Measurements from ENCODE around the gene TICRR. TPM values are rescaled to one million over a fixed set of nuclear protein-coding genes. Genes with fewer than 3 reads are reported as not detected.

TICRR gene
- total RNA-seq, 1 experiment from 2014 or later = 37.4 TPM

DNA sequence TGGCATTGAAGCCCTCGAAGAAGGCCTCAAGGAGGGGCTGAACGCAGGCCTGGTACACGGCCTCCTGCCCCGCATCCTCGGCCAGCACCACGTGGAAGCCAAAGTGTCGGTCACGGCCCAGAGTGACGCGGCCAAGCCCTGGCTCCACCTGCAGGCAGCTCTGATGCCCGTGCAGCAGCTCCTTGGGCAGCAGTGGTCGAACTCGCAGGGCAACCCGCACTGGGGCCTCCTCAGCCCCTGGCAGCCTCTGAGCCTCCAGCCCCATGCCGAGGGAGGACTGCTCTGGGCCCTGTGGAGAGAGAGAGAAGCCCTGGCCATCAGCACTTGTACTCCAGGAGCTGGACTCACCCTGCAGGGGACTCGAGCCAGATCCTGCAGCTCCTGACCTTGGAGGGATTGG is 77.4 kb downstream of the TICRR start:
- no peak for ATAC-seq
- peaks cover 12% of the 10 kb centered on the region for H3K4me1 Mint-ChIP-seq
- peaks cover 10% of the 10 kb centered on the region for H3K27me3 Mint-ChIP-seq (ENCODE audit: low read depth)
- ChIA-PET POLR2A (no interaction called here), CTCF (interaction anchor here (1.6 kb wide), 1 partner anchor 20 kb away, joined by 7 read pairs; no protein-coding TSS in a partner anchor)
- DNase-seq (ENCODE audit: low spot score) = no peak
- H3K4me3 Mint-ChIP-seq = no peak overlapping the region
- no peaks in the 10 kb centered on the region for H3K9me3 Mint-ChIP-seq
- H3K27ac Mint-ChIP-seq = no peak overlapping the region
- H3K36me3 Mint-ChIP-seq = peaks cover 7% of the 10 kb centered on the region; the same call in 1 of the 2 replicates
- TF ChIP-seq ZNF263 (CRISPR knock-in tag; IDR thresholded peaks at IDR 0.05; ENCODE audit: low read depth) = no peak
- no peak for TF ChIP-seq ZNF423 (CRISPR knock-in tag; IDR thresholded peaks at IDR 0.05)
- TF ChIP-seq ZBTB21 (CRISPR knock-in tag; IDR thresholded peaks at IDR 0.05; ENCODE audit: borderline replicate concordance) = no peak
- TF ChIP-seq FOXK1 (CRISPR knock-in tag; IDR thresholded peaks at IDR 0.05) = no peak
- TF ChIP-seq, protein P1, sequence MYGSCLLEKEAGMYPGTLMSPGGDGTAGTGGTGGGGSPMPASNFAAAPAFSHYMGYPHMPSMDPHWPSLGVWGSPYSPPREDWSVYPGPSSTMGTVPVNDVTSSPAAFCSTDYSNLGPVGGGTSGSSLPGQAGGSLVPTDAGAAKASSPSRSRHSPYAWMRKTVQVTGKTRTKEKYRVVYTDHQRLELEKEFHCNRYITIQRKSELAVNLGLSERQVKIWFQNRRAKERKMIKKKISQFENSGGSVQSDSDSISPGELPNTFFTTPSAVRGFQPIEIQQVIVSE (CRISPR knock-in tag; IDR thresholded peaks at IDR 0.05; ENCODE audit: borderline replicate concordance) = no peak
- no peak for TF ChIP-seq EMX1 (CRISPR knock-in tag; IDR thresholded peaks at IDR 0.05)
- TF ChIP-seq GRHL2 (CRISPR knock-in tag; IDR thresholded peaks at IDR 0.05; ENCODE audit: insufficient replicate concordance, severe bottlenecking) = no peak
- TF ChIP-seq, protein P2, sequence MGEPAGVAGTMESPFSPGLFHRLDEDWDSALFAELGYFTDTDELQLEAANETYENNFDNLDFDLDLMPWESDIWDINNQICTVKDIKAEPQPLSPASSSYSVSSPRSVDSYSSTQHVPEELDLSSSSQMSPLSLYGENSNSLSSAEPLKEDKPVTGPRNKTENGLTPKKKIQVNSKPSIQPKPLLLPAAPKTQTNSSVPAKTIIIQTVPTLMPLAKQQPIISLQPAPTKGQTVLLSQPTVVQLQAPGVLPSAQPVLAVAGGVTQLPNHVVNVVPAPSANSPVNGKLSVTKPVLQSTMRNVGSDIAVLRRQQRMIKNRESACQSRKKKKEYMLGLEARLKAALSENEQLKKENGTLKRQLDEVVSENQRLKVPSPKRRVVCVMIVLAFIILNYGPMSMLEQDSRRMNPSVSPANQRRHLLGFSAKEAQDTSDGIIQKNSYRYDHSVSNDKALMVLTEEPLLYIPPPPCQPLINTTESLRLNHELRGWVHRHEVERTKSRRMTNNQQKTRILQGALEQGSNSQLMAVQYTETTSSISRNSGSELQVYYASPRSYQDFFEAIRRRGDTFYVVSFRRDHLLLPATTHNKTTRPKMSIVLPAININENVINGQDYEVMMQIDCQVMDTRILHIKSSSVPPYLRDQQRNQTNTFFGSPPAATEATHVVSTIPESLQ (CRISPR knock-in tag; IDR thresholded peaks at IDR 0.05) = no peak
- TF ChIP-seq CREM (CRISPR knock-in tag; IDR thresholded peaks at IDR 0.05) = no peak
- no peak for TF ChIP-seq CREB1 (CRISPR knock-in tag; IDR thresholded peaks at IDR 0.05)
- no peak for TF ChIP-seq ZNF121 (CRISPR knock-in tag; IDR thresholded peaks at IDR 0.05)
- TF ChIP-seq FOXP1 (CRISPR knock-in tag; IDR thresholded peaks at IDR 0.05; ENCODE audit: borderline replicate concordance) = no peak
- TF ChIP-seq, protein P3, sequence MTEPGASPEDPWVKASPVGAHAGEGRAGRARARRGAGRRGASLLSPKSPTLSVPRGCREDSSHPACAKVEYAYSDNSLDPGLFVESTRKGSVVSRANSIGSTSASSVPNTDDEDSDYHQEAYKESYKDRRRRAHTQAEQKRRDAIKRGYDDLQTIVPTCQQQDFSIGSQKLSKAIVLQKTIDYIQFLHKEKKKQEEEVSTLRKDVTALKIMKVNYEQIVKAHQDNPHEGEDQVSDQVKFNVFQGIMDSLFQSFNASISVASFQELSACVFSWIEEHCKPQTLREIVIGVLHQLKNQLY (CRISPR knock-in tag; IDR thresholded peaks at IDR 0.05) = no peak
- TF ChIP-seq, protein P4, sequence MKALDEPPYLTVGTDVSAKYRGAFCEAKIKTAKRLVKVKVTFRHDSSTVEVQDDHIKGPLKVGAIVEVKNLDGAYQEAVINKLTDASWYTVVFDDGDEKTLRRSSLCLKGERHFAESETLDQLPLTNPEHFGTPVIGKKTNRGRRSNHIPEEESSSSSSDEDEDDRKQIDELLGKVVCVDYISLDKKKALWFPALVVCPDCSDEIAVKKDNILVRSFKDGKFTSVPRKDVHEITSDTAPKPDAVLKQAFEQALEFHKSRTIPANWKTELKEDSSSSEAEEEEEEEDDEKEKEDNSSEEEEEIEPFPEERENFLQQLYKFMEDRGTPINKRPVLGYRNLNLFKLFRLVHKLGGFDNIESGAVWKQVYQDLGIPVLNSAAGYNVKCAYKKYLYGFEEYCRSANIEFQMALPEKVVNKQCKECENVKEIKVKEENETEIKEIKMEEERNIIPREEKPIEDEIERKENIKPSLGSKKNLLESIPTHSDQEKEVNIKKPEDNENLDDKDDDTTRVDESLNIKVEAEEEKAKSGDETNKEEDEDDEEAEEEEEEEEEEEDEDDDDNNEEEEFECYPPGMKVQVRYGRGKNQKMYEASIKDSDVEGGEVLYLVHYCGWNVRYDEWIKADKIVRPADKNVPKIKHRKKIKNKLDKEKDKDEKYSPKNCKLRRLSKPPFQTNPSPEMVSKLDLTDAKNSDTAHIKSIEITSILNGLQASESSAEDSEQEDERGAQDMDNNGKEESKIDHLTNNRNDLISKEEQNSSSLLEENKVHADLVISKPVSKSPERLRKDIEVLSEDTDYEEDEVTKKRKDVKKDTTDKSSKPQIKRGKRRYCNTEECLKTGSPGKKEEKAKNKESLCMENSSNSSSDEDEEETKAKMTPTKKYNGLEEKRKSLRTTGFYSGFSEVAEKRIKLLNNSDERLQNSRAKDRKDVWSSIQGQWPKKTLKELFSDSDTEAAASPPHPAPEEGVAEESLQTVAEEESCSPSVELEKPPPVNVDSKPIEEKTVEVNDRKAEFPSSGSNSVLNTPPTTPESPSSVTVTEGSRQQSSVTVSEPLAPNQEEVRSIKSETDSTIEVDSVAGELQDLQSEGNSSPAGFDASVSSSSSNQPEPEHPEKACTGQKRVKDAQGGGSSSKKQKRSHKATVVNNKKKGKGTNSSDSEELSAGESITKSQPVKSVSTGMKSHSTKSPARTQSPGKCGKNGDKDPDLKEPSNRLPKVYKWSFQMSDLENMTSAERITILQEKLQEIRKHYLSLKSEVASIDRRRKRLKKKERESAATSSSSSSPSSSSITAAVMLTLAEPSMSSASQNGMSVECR (CRISPR knock-in tag; IDR thresholded peaks at IDR 0.05; ENCODE audit: borderline replicate concordance) = no peak
- TF ChIP-seq ZNF671 (CRISPR knock-in tag; IDR thresholded peaks at IDR 0.05) = no peak
- TF ChIP-seq, protein P5, sequence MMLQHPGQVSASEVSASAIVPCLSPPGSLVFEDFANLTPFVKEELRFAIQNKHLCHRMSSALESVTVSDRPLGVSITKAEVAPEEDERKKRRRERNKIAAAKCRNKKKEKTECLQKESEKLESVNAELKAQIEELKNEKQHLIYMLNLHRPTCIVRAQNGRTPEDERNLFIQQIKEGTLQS (CRISPR knock-in tag; conservative IDR thresholded peaks at IDR 0.05) = no peak
- TF ChIP-seq NFYB (CRISPR knock-in tag; conservative IDR thresholded peaks at IDR 0.05; ENCODE audit: low read depth) = no peak
- TF ChIP-seq, protein P6, sequence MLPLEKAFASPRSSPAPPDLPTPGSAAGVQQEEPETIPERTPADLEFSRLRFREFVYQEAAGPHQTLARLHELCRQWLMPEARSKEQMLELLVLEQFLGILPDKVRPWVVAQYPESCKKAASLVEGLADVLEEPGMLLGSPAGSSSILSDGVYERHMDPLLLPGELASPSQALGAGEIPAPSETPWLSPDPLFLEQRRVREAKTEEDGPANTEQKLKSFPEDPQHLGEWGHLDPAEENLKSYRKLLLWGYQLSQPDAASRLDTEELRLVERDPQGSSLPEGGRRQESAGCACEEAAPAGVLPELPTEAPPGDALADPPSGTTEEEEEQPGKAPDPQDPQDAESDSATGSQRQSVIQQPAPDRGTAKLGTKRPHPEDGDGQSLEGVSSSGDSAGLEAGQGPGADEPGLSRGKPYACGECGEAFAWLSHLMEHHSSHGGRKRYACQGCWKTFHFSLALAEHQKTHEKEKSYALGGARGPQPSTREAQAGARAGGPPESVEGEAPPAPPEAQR (CRISPR knock-in tag; IDR thresholded peaks at IDR 0.05) = no peak
- TF ChIP-seq, protein P7, sequence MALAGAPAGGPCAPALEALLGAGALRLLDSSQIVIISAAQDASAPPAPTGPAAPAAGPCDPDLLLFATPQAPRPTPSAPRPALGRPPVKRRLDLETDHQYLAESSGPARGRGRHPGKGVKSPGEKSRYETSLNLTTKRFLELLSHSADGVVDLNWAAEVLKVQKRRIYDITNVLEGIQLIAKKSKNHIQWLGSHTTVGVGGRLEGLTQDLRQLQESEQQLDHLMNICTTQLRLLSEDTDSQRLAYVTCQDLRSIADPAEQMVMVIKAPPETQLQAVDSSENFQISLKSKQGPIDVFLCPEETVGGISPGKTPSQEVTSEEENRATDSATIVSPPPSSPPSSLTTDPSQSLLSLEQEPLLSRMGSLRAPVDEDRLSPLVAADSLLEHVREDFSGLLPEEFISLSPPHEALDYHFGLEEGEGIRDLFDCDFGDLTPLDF (CRISPR knock-in tag; IDR thresholded peaks at IDR 0.05) = no peak

Measured in WTC11 (cell line).